Inferior parietal cortex (tissue), 1 donor: Measurements from ENCODE around the gene NDUFAF8.
A peak's percentile ranks its signal among the peaks of the same experiment; 100 is the strongest.

ENCODE experiments used
- DNase-seq: peaks from one replicate; pipeline ENCODE4 v3.0.0-alpha.2; 2016; ENCODE audit errors: extremely low spot score

NDUFAF8 gene

DNA sequence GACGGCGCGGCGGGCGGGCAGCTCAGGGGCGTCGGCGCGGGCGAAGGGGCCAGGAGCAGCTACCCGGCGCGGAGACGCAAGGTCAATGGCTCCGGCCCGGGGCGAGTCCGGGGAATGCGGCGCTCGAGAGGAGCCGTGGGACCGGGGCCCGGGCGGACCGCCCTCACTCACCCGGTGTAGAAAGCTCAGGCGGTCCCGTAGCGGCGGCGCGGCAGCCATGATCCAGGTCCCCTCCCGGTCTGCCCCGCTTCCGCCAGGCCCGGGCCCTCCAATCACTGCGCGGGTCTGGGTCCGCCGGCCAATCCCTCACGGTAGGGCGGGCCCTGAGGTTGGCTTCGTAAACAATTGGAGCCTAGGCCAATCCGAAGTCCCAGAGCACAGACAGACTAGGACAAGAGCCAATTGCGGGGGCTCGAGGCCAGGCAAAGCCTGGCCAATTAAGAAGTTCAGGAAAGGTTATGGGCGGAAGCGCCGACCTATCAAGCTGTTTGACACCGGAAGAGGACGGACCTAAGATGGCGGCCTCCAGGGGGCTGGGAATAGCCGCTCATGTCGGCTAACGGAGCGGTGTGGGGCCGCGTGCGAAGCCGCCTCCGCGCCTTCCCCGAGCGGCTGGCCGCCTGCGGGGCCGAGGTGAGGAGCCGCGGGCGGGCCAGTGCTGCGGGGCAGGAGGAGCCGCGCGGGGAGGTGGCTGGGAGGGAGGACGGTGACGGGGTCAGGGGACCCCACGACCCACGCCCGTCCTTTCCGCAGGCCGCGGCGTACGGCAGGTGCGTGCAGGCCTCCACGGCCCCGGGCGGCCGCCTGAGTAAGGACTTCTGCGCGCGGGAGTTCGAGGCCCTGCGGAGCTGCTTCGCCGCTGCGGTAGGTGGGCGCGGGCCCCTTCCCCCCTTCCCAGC lies at the start of gene NDUFAF8, which contains the start of gene TEPSIN:
Gene NDUFAF8 (plus strand): TSS at position 504 of the 899 bp plus-strand sequence. CDS start 46 bp downstream, at position 550.
Gene TEPSIN (minus strand): TSS at position 241 of the 899 bp plus-strand sequence. CDS start 22 bp downstream, at position 219.
- DNase-seq: peak; percentile 100

GRCh38 chr17:81189670-81190530 lies 49.2 kb upstream of the NDUFAF8 start:
- DNase-seq: peak; percentile 4

DNA sequence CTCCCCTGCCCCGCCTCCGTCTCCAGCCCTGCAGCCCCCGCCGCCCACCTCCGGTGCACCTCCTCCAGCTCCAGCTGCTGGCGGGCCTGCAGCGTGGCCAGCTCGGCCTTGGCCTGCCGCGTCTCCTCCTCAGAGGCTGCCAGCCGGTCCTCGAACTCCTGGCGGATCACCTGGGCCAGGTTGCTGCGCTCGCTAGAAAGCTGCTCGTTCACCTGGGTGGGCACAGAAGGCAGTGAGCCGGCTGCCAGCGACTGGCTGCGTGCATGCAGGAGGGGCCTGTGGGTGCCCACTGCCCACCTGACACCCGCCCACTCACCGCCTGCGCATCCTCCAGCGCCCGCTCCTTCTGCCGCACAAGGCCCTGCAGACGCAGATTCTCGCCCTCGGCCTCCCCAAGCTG lies 48.5 kb upstream of the NDUFAF8 start:
- DNase-seq: no peak

GRCh38 chr17:81191116-81191515 lies 48.0 kb upstream of the NDUFAF8 start:
- DNase-seq: no peak

DNA sequence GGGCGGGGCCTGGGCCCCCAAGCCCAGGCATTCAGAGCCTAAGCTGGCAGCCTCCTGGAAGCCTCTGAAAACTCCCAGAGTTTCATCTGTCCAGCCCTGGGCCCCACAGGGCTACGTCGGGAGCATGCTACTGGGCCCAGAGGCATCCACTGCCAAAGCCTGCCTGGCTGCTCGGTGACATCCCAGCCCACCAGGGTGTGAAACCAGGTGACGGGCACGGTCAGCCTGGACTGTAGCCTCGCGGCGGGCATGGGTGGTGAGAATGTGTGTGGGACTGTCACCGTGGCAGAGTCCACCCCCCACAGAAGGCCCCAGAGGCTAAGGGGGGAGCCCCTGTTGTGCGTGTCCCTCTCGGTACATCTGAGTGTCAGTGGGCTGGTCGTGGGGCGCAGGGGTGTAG lies 47.5 kb upstream of the NDUFAF8 start:
- no peak for DNase-seq

- DNase-seq: no peak
Measured at GRCh38 chr17:81192386-81193050, 46.6 kb upstream of the NDUFAF8 start.

GRCh38 chr17:81193051-81193410 lies 46.1 kb upstream of the NDUFAF8 start:
- no peak for DNase-seq

DNA sequence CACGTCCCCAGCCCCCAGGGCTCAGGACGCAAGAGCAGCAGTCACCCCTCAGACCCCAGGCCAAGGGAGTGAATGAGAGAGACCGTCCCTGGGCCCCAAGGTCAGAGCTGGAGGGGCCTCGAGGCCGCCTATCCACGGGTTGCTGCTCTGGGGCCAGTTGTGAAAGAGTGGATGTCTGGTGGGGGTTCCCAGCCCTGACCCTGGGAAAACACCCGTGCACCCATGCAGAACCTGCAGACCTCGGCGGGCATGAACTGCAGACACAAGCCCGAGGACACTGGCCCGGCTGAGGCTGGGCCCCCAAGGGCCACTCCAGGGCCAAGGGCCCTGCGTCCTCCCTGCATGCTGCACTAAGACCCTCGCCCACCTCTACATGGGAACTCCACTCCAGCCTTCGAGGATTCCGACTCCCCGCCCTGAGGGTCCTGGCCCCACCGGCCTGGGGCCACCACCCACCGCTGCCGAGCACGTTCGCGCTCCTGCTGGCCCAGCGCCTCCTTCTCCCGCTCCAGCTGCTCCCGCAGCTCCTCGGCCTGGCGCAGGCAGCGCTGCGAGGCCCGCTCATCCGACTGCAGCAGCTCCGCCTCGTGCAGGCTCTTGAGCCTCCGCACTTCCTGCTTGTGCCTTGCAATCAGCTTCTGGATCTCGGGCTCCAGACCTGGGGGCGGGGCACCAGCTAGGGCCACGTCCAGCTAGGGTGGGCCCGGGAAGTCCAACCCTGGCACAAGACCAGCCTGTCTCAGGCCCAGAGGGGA lies 45.5 kb upstream of the NDUFAF8 start:
- no peak for DNase-seq

GRCh38 chr17:81194225-81194760 lies 44.8 kb upstream of the NDUFAF8 start:
- DNase-seq: no peak

GRCh38 chr17:81194941-81195901 lies 43.9 kb upstream of the NDUFAF8 start:
- no peak for DNase-seq

GRCh38 chr17:81195941-81196495 lies 43.1 kb upstream of the NDUFAF8 start:
- no peak for DNase-seq

GRCh38 chr17:81196505-81197408 lies 42.4 kb upstream of the NDUFAF8 start:
- DNase-seq: no peak

DNA sequence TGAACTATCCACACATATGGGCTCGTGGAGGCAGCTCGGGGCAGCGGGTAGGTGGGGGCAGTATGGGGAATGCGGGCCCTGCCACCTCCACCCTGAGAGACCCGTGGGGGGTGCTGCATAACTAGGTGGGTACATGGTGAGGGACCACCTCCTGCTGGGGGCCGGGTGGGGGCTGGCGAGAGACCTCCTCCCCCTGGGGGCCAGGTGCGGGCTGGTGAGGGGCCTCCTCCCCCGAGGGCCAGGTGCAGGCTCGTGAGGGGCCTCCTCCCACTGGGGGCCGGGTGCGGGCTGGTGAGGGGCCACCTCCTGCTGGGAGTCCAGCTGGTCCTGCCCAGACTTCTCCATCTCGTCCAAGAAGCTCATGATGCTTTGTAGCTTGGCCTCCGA lies 41.7 kb upstream of the NDUFAF8 start:
- DNase-seq: no peak

DNA sequence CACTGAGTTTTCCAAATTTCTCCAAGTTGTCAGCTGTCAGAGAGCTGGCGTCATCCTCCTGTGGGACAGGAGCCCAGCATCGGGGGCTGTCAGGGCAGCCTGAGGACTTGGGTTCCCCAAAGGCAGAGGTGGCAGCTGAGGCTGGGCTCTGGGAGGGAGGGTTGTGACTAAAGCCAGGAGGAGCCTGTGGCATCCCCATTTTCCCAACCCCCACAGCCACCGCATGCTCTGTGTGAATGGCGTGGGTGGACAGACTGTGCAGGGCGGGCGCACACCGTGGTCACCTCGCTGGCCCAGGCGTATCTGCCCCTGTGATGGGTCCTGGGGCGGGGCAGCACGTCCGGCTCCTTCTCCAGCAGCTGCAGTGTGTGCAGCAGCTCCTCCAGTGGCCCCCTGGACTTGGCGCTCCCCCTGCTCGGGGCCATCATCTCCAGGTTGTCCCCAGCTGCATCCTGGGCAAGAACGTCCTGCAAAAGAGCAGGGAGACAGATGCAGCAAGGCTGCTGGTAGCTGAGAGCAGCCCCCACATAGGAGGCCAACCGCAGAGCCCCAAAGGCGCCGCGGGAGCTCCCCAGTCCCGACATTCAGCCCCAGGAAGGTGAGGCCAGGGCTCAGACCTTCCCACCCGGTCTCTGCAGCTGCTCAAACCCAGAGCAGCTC lies 41.2 kb upstream of the NDUFAF8 start:
- no peak for DNase-seq

GRCh38 chr17:81198826-81199481 lies 40.2 kb upstream of the NDUFAF8 start:
- no peak for DNase-seq

DNA sequence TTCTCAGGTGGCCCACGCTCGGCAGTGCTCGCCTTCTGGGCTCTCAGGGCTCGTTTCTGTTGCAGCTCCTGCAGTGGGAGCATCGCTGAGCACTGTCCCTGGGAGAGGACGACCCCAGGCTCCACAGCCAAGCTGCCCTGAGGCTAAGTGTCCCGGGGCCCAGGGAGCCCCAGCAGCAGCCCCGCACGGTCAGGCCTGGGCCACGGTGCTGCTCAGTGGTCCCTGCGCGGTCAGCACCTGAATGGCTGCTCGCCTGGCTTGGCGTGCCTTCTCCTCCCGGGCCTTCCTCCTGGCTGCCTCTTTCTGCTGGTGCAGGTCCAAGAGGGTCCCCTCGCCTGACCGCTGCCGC lies 39.7 kb upstream of the NDUFAF8 start:
- no peak for DNase-seq

- DNase-seq: no peak
Measured at GRCh38 chr17:81200201-81200600, 38.9 kb upstream of the NDUFAF8 start.
